OCI-LY1 (cell line): ENCODE measurements around the gene LHFPL4.
"Not testable (repeated sequence)": the region's sequence is repeated elsewhere in the genome, so short reads cannot be mapped to it uniquely, and the experiment has no call there.

Experiments used
- H2AFZ ChIP-seq: fragments of 200-600 bp; sonication (generic), shearing (Covaris generic); 2 replicates; pipeline ENCODE4 v1.6.0; 2014; ENCODE audit warnings: antibody characterized with exemption, mild to moderate bottlenecking, low read length
- H3F3A ChIP-seq: fragments of 200-600 bp; sonication (generic), shearing (Covaris generic); 2 replicates; pipeline ENCODE4 v1.6.0; 2014; ENCODE audit warnings: mild to moderate bottlenecking, antibody characterized with exemption, low read length, moderate library complexity; ENCODE audit not compliant: insufficient read depth
- H3K27ac ChIP-seq: fragments of 200-600 bp; sonication (generic); 2 replicates; pipeline ENCODE4 v1.5.1; 2014; ENCODE audit warnings: low read length, mixed run types, mild to moderate bottlenecking, low read depth; ENCODE audit not compliant: poor library complexity, severe bottlenecking
- H3K27me3 ChIP-seq: fragments of 200-600 bp; sonication (generic); 2 replicates; pipeline ENCODE4 v1.6.0; 2014; ENCODE audit warnings: antibody characterized with exemption, mild to moderate bottlenecking, low read length, moderate library complexity; ENCODE audit not compliant: insufficient read depth
- H3K36me3 ChIP-seq: fragments of 200-600 bp; sonication (generic); 2 replicates; pipeline ENCODE4 v1.6.1; 2014; ENCODE audit warnings: mild to moderate bottlenecking, antibody characterized with exemption, low read length, moderate library complexity, mixed read lengths; ENCODE audit not compliant: insufficient read depth
- H3K4me1 ChIP-seq: fragments of 200-600 bp; sonication (generic); 2 replicates; pipeline ENCODE4 v1.5.1; 2014; ENCODE audit warnings: mild to moderate bottlenecking, low read length, moderate library complexity; ENCODE audit not compliant: insufficient read depth, severe bottlenecking
- H3K4me2 ChIP-seq: fragments of 200-600 bp; sonication (generic), shearing (Covaris generic); 2 replicates; pipeline ENCODE4 v1.6.1; 2014; ENCODE audit warnings: low read length
- H3K4me3 ChIP-seq: fragments of 200-600 bp; sonication (generic); 2 replicates; pipeline ENCODE4 v1.5.1; 2014; ENCODE audit warnings: low read length, low read depth, mild to moderate bottlenecking, mixed read lengths; ENCODE audit not compliant: poor library complexity, severe bottlenecking
- H3K79me2 ChIP-seq: fragments of 200-600 bp; shearing (Covaris generic); 2 replicates; pipeline ENCODE4 v1.6.1; 2016; ENCODE audit warnings: mixed run types, low read length, mixed read lengths; ENCODE audit not compliant: insufficient read depth
- H3K9ac ChIP-seq: fragments of 200-600 bp; sonication (generic), shearing (Covaris generic); 2 replicates; pipeline ENCODE4 v1.6.1; 2014; ENCODE audit warnings: mild to moderate bottlenecking, low read length, mixed read lengths
- H3K9me2 ChIP-seq: fragments of 200-600 bp; sonication (generic), shearing (Covaris generic); 2 replicates; pipeline ENCODE4 v1.6.1; 2014; ENCODE audit warnings: low read depth, mild to moderate bottlenecking, low read length, mixed read lengths
- H3K9me3 ChIP-seq: fragments of 200-600 bp; shearing (Covaris generic); 2 replicates; pipeline ENCODE4 v1.6.1; 2014; ENCODE audit warnings: low read length, mixed read lengths
- H4K20me1 ChIP-seq: fragments of 200-600 bp; sonication (generic), shearing (Covaris generic); 2 replicates; pipeline ENCODE4 v1.6.0; 2016; ENCODE audit warnings: mild to moderate bottlenecking, low read length; ENCODE audit not compliant: insufficient read depth
- CTCF ChIP-seq: fragments of 200-600 bp; sonication (generic), shearing (Covaris generic); IDR thresholded peaks from 2 replicates; pipeline ENCODE4 v1.5.1; 2017; ENCODE audit warnings: mild to moderate bottlenecking, antibody characterized with exemption, low read length, moderate library complexity, mixed read lengths
- EZH2 ChIP-seq: fragments of 200-600 bp; sonication (generic), shearing (Covaris generic); IDR thresholded peaks from 2 replicates; pipeline ENCODE4 v1.8.0; 2017; ENCODE audit warnings: borderline replicate concordance, mixed run types, mild to moderate bottlenecking, antibody characterized with exemption, low read length, moderate library complexity, mixed read lengths

LHFPL4 gene

DNA sequence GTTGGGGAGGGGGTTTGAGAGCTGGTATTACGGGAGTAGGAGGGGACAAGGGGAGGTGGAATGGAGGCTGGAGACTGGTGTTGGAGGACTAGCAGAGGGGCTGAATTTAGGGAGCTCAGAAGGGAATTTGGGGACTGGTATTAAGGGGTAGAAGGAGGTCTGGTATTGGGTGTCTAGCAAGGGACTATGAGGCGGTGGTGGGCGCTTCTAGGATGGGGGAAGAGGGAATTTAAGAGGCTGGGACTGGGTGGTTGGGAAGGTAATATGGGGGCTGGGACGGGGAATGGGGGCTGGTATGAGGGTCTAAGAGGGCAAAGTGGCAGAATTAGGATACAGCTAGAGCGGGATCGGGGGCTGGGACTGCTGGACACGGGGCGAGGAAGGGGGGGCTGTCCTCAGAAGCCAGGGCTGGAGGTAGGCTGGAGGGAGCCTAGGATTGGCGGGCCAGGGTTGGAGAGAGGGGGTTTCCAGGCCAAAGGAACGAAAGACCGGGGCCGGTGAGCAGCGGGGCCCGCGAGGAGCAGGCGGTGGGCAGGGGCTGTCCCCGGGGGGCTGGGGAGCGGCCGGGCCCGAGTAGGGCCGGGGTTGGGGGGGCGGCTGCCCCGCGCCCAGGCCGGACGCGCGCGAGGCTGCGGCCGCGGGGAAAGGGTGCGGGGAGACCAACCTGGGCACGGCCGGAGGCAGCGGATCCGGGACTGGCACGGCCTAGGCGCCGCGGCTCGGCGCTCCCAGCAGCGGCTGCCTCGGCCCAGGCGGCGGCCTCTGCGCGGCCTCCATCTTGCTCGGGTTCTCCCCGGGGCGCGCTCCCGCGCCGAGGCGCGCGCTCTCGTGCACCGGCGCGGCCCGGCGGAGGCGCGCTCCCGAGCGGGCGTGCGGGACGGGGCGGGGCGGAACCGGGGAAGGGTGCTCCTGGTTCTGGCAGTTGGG, at the start of gene LHFPL4:
TSS of gene LHFPL4 (minus strand) at position 802 of the 927 bp plus-strand sequence. CDS start 1,143 bp downstream, outside the sequence.
- Histone ChIP-seq H3F3A (no peaks in the 10 kb centered on the region), H2AFZ (no peak within 1 kb of the TSS), H3K4me2 (no peak within 1 kb of the TSS), H3K79me2 (no peaks in the 10 kb centered on the region), H3K27me3 (no peaks in the 10 kb centered on the region; the same call in 1 of the 2 replicates), H3K9ac (no peak within 1 kb of the TSS), H3K9me2 (no peaks in the 10 kb centered on the region), H3K36me3 (no peaks in the 10 kb centered on the region), H3K27ac (no peak within 1 kb of the TSS), H3K4me3 (no peak within 1 kb of the TSS), H4K20me1 (no peaks in the 10 kb centered on the region), H3K9me3 (no peaks in the 10 kb centered on the region), H3K4me1 (no peaks in the 10 kb centered on the region)
- TF ChIP-seq EZH2 (no peak), CTCF (no peak)

DNA sequence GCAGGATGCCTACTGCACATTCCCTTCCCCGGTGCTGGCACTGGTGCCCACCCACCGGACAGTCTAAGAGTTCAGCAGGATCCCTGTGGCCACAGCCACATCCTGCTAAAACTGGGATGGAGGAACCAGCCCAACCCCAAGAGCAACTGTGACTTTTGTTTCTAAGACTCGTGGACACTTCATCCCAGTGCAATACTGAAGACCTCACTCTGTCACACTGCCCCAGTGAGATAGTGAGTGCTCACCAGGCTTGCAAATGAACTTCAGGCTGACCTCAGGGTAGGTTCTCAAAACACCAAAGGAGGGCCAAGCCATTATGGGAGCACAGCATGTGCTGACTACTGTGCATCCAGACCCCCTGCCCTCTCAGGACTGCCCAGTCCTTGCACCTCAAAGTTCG, 49.0 kb upstream of the LHFPL4 start:
- Histone ChIP-seq H3K27me3 (no peaks in the 10 kb centered on the region; the same call in 1 of the 2 replicates), H3K4me2 (no peak overlapping the region), H4K20me1 (no peaks in the 10 kb centered on the region), H3K4me1 (no peaks in the 10 kb centered on the region), H3K36me3 (no peaks in the 10 kb centered on the region), H3F3A (no peaks in the 10 kb centered on the region), H3K79me2 (no peaks in the 10 kb centered on the region), H3K9me3 (0 out of 2 replicates have a peak, but pooled peaks cover 4% of the 10 kb centered on the region), H3K4me3 (no peak overlapping the region), H3K9ac (no peak overlapping the region), H2AFZ (no peak overlapping the region), H3K9me2 (no peaks in the 10 kb centered on the region), H3K27ac (no peak overlapping the region)
- no peak for TF ChIP-seq CTCF
- no peak for TF ChIP-seq EZH2

GRCh38 chr3:9601006-9601581, 47.5 kb upstream of the LHFPL4 start:
- H3K4me2 ChIP-seq, H3K79me2 ChIP-seq, H4K20me1 ChIP-seq, H3K36me3 ChIP-seq, H3K27me3 ChIP-seq, H3K4me1 ChIP-seq, H3K9me2 ChIP-seq, H3K4me3 ChIP-seq, H3K9me3 ChIP-seq, H2AFZ ChIP-seq, H3K27ac ChIP-seq, H3F3A ChIP-seq, H3K9ac ChIP-seq: not testable (repeated sequence)
